Ramos (cell line): ENCODE measurements around the gene MXRA5.
"Not testable (repeated sequence)": the region's sequence is repeated elsewhere in the genome, so short reads cannot be mapped to it uniquely, and the experiment has no call there.

Experiments used
- in situ Hi-C: fragments of 300-500 bp; cut with MboI; formaldehyde crosslinking; loops from one replicate; pipeline ENCODE4 v1.14.3; 2022; ENCODE audit warnings: low sequenced_read_pairs; ENCODE audit not compliant: unreplicated experiment

The MXRA5 gene

DNA sequence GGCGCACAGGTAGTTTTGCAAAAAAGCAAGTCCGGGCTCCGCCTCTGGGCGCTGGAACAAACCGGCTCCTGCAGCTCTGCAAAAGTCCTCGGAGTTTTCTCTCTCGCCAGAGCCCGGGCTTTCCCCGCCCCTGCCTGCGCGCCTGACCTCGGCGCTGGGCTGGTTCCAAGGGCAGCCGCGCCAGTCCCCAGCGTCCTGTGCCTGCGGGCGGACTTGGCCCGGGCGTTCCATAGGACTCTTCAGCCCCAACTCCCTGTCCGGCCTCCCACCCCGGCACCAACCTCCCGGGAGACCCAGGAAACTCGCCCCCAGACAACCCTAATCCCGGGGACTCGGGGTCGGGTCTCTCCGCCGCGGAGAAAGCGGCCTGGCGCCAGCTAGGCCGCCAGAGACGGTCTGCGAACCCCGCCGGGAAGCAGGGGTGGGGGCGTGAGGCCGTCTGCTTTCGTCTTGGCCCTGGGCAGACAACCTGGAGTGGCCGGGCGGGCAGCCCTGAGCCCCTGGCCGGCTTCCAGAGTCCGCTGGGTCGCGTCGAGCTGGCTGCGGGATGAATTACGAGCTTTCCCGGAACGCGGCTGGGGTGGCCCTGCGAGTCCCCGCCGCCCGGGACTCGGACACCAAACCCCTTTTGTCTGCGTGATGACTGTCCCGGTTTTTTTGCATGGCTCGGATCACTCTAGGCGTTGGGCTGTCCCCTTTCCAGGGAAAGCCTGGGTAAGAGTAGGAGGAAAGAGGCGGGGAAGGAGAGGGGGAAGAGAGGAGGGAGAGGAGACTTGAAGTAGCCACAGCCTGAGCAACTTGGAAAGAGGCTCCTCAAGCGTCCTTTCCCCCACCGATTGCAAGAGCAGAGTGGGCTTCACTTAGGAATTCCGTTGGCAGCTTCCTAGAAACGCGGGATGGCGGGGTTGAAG, 916 bp downstream of the MXRA5 start:
- in situ Hi-C loops, result no loop called here

DNA sequence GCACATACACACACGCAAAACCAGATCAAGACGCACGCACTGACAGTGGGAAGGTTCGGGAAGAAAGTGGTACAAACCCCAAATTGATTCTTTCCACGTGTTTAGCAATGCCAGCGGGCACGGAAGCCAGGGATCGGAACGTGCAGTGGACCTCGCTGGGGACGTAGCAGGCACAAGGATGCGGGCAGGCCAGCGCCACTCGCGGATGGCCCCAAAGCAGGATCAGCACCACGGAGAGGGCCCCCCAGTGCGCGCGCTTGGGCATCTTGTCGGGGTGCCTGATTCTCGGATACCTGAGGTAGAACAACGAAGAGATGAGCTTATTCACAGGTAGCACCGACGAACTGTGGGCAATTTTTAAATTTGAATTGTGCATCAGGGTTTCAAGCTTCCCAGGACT, 2.9 kb downstream of the MXRA5 start:
- in situ Hi-C loops, result not testable (repeated sequence)

DNA sequence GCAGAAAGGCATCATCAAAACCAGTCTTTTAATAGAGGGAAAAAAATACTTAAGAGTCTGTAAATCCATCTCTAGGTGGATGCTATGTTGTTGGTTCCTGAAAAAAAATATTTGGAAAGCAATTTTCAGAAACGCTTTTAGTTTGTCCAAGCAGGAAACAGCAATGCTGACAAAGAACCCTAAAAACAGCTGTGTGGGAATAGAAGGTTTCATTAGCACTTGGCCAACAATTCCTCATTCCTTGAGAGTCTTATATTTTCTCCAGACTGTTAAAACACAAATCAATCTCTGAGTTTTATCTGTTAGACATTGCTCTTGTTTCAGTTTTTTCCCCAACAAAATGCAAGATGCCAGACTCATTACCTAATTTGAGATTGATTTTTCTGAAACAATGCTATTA, 6.4 kb downstream of the MXRA5 start:
- in situ Hi-C loops, result no loop called here

DNA sequence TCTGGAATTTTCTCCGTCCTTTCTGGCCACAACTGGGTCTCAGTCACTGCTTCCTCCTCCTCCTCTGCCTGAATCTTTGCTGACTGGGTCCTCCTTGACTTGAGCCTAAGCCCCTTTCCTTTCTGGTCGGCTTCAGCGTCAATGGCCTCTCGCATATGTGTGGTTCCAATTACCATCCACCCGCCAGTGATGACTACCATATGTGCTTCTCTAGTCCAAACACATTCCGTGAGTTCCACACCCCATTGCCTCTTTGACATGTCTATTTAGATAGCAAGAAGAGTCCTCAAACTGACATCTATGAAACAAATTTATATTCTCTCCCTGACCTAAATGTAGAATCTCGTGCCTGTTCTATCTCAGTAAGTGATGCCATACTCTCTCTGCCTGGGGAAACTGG, 19.8 kb downstream of the MXRA5 start:
- in situ Hi-C loops, result no loop called here

DNA sequence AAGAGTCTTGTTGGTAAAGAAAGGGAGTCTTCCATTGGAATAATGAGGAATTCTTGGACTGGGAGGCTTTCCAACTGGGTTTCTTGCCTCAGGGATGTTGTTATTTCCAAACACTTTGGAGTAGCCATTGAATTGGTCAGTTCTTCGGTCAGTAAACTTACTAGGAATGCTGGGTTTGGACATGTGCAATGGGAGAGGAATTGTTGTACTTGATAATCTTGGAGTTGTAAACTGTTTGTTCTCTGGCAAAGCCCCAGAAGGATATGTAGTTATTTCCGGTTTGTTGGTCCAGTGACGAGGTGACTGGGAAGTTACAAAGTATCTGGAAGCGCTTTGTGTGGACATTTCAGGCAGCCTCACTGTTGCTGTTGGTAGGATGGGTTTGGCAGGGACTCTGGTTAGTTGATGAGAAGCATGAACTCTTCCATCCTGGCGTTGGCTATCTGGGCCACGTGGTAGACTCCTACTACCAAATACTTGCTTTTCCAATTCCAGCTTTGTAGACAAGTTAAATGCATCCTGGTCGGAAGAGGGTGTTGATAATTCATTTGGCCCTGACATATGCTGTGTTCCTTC, 25.9 kb downstream of the MXRA5 start:
- in situ Hi-C loops, result no loop called here

DNA sequence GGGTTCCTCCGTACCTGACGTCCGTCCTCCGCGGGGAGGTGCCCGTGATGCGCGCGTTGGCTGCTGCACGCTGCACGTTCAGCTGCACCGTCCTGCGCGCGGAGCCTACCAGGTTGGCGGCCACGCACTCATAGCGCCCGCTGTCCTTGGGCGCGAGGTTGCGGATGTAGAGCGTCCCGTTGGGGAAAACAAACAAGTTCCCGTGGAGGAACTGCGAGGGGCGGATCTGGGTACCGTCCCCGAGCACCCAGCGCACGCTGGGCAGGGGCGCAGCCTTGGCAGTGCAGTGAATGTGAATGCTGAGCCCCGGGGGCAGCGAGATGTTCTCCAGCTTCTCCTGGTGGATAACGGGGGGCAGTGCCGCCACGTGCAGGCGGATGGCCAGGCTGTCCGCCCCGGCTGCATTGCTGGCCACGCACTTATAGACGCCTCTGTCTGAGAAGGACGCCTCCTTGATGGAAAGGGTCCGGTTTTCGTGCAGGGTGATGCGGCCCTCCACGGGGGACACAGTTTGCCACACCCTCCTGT, 29.2 kb downstream of the MXRA5 start:
- in situ Hi-C loops, result no loop called here

DNA sequence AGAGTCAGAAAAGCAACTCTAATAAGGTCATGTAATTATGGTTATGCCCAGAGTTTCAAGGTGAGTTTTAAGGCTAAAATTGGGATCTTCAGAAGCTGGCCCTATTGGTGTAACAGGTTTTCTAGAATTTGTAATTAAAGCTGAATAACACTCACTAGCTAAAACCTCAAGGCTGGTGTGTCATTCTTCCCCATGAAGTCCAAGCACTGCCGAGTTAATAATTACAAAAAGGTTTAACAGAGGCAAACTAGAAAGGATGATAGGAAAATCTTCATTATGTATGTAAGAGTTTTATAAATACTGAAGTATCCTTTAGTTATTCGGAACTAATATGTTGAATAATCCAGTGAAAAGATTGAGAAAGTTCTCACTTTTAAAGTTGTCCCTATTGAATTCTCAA, 34.3 kb downstream of the MXRA5 start:
- in situ Hi-C loops, result no loop called here

DNA sequence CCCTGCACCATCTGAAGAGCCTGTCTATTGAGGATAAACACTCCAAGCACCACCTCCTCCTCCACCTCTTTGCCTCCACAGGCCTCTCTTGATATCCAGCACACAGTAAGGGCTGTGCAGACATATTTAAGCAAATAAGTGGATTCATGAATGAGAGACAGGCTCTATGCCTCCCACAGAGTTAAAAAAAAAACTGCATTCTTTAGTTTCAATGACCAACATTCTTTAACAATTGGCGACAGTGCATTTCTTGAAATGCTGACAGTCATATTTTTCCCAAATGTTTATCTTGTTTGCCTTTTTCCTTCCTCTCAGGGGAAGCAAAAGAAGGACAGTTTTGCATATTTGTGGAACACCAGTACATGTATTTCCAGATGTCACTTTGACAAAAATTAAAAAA, 38.6 kb downstream of the MXRA5 start:
- in situ Hi-C loops, result no loop called here

DNA sequence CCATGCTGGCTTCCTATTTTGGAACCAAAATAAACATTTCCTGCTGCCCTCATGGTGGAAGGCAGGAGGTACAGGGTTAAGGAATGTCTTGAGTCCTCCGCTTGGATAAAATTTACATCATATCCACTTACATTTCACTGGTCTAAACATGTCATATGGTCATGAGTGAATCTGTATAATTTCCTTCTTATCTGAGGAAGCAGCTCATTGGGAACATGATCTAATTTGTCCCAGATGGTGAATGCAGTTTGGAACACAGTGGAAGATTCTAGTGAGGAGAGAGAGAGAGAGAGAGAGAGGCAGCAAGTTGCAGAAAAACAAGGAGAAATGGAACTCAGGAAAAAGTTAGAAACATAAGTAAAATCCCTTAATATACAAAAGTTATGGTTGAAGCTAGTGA, 46.8 kb downstream of the MXRA5 start:
- in situ Hi-C loops, result no loop called here

DNA sequence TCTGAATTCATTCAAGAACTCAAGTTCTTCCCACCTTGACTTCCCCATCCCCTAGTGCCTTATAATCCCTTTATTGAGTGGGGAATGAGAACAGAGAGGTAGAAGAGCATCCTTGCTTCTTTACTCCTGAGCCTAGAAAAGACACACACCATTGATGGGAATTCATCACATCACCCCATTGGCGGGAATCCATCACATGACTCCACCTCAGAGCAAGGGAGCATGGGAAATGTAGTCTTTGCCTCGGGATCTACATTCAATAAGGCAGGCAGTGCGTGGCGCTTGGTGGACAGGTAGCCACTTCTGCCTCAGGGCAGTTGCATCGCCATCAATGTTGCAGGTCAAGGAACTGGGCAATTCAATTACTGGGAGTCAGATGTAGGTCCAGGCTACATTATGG, 50.7 kb downstream of the MXRA5 start:
- in situ Hi-C loops, result no loop called here

DNA sequence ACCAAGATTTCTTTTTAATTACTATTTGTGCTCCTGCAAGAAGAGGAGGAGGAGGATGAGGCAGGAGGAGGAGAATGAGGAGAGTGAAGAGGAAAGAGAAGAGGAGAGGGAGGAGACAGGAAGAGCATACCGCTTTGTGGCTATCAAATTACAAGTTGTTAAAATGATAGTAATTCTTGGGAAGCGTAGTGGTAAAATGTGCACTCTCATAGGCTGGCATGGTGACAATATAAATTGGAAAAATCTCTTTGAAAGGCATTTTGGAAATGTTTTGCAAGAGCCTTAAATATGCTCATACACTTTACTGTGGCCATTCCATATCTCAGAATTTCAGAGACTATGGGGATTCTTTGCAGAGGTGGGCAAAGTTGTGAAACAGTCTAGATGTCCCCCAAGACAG, 53.2 kb downstream of the MXRA5 start:
- in situ Hi-C loops, result no loop called here

DNA sequence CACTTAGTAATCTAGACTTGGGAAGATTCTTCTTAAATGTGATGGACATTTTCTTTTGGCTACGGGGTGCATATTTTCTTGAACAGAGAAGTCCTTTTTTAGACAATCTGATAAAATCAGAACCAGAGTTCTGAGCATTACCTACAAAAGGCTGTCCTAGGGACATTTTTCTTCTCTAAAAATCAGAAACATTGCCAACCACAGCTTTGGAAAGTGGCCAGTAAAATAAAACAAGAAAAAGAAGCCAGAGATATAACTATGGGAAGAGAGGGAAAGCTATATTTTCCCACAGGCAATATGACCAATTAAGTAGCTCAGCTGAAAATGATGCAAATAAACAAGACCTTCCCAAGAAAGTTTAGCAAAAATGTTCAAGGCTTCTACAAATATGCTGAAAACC, 55.9 kb downstream of the MXRA5 start:
- in situ Hi-C loops, result no loop called here

DNA sequence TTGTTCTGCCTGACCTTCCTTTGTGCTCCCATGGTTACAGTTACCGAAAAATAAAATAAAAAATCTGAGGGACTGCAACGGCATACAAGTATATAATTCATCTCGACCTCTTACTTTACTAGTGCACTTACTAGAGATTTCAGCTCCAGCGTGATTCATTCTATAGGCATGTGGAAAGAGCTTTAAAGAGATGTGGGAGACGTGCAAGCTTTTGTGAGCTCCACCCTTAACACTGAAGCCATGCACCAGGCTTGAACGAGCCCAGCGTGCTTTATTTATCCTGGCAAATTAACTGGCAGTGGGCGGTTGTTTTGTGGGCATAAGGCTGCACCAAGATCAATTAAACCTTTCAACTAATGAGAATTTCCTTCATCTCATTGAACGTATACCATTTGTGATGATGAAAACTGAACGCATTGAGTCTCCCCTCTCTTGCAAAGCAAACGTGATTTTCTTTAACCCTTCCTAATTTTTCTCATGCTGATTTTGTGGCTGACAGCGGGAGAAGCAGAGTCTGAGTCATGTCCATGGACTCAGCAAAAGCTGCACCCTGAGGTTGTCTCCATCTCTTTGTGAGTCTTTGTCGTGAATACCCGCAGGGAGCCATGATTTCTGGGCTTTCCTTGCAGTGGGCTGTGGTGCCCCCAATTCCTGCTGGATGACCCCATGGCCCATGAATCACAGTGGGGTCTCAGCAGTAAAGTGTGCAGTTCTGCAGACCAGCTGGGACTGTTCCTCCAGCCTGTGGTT, 60.1 kb downstream of the MXRA5 start:
- in situ Hi-C loops, result no loop called here

DNA sequence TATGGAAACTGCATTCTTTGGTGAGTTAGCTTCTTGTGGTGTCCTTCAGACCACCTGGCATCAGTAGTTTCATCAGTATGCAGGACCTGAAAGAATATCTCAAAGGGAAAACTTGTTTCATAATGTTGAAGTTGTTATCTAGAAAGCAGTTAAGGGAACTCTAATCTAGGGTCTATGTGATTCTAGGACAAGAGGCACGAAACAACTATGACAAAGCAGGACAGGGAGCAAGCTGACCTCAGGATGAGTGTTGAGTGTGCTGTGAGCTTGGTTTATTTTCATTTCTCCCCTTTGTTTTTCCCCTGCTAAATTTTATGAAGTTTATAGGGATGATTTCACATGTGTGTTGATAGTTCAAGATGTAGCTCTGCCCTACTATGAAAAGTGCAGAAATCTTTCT, 65.7 kb downstream of the MXRA5 start:
- in situ Hi-C loops, result no loop called here

DNA sequence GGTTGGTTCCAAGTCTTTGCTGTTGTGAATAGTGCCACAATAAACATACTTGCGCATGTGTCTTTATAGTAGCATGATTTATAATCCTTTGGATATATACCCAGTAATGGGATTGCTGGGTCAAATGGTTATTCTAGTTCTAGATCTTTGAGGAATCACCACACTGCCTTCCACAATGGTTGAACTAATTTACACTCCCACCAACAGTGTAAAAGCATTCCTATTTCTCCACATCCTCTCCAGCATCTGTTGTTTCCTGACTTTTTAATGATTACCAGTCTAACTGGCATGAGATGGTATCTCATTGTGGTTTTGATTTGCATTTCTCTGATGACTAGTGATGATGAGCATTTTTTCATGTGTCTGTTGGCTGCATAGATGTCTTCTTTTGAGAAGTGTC, 72.8 kb downstream of the MXRA5 start:
- in situ Hi-C loops, result not testable (repeated sequence)

DNA sequence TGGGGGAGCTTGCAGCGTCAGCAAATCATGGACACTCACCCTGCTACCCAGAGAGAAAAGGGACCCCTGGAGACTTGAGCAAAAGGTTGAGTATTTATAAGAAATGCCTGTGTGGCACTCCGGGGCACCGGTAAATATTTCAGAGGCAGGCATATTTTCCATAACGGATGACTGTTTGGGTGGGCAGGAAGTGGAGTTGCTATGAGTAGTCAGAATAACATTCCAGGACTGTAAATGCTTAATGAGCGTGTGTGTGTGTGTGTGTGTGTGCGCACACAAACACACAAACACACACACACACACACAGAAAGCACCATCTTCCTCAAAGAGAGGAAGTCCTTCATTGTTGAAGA, 74.6 kb downstream of the MXRA5 start:
- in situ Hi-C loops, result no loop called here

DNA sequence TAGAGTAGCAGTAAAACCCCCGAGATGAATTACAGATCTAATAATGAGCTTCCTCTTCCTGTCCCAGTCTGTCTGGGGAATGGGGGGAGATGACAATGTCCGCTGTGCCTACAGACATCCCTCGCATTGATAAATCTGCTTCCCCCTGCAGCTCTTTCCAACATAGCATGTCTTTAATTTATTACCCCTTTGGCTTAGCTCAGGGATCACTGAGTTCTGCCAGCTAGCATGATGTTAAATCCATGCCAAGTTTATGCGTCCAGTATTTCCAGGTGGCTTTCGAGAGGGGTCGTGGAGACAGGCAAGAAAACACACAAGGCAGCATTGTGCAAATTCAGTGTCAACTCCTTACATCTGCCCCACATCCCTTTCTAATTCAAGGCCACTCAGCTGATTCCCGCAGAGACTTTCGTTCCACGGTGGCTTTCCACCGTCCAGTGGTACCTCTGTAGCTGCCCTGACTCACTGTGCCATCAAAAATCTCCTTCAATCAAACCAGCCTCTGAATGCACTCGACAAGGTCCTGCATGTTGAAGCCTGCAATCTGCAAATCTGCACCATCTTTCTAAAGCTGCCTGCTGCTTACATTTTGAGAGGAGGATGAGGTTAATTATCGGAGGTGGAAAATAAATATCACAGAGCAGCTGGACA, 75.1 kb downstream of the MXRA5 start:
- in situ Hi-C loops, result no loop called here

DNA sequence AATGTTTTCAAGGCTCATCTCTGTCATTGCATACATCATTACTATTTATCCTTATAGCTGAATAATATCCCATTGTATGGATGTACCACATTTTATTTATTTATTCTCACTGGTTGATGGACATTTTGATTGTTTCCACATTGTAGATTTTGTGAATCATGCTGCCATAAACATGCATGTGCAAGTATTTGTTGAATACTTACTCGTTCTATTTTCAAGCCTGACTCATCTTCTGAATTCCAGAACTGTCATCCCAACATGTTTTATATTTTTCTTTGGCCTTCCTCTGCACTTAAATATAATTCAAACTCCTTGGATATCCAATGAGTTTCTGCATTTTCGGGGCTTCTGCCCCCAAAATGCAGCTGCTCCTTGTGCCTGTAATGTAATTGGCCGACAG, 77.6 kb downstream of the MXRA5 start:
- in situ Hi-C loops, result no loop called here

DNA sequence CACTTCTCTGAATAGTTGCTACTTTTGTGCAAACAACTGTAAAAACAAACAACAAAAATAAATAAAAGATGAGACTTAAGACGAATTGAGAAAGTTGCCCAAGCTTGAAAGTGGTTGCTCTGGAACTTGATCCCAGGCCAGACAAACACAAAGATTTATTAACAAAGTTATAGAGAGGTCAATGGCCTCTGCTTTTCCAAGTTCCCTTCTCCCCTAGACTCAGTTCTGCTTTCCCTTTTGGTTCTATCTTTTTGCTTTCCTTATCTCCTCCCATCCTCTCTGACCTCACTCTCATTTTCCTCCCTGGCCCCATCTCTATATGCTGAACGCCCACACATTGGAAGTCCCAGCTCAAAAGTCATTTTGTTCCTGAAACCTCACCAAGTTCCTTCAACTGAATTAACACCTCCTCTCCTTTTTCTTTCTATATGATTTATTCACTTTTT, 82.7 kb downstream of the MXRA5 start:
- in situ Hi-C loops, result no loop called here

DNA sequence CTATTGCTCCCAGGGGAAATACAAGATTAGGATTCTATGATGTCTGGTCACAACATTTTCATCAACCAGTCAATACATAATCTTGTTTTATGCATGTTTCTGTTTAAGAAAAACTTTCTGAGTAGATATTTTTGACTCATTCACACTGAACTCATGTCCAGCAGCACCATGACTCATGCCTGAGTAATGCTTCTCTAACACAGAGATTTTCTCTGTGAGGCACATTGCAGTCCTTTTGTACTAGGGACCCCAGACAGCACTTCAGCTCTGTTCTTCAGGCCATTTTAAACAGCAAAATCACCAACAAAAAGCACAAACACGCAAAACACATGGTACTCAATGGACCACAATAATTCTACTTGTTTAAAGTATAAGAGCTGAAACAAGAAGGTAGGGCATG, 83.6 kb downstream of the MXRA5 start:
- in situ Hi-C loops, result no loop called here
